ENCODE results near the gene MIPEP.

GRCh38 chr13:23715762-23716235 lies 173.4 kb downstream of the MIPEP start:
- TF ChIP-seq CTCF (IDR thresholded peaks at IDR 0.05) (peak in 3 of 4 experiments; percentile 15 to 38 (median 24)), POLR2AphosphoS5 (IDR thresholded peaks at IDR 0.05) (no peak)

Measured in prostate gland (tissue), 2 donors.